Measurements from ENCODE around the gene CACNA1D. TPM values are rescaled to one million over a fixed set of nuclear protein-coding genes. Genes with fewer than 3 reads are reported as not detected.

Gene CACNA1D
- total RNA-seq, 2 experiments from 2014 or later: not detected

DNA sequence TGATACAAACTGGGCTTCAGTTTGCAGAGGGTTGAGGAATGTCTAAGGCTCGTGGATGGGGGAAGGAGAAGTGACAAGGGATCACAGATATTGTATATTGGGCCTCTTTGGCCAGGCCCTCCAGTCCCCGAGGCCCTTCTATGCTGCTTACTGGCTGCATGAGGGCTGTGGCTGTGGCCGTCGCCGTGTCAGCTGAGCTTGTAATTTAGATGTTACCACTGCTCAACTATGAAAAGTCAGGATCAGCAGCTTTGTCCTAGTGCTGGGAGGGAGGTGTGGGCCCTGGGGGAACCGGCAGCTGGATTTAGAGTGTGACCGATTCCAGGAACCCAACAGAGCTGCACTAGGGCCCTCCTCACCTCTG lies 51.6 kb downstream of the CACNA1D start:
- CTCF ChIA-PET: no interaction called here

GRCh38 chr3:53547327-53547726 lies 52.9 kb downstream of the CACNA1D start:
- ChIA-PET POLR2A (no interaction called here), CTCF (no interaction called here)
- no peak for DNase-seq
- Mint-ChIP-seq H3K9me3 (no peaks in the 10 kb centered on the region), H3K27ac (no peak overlapping the region), H3K27me3 (peaks cover 5% of the 10 kb centered on the region), H3K4me1 (ENCODE audit: low read depth) (peaks cover 4% of the 10 kb centered on the region), H3K36me3 (ENCODE audit: low read depth) (no peaks in the 10 kb centered on the region), H3K4me3 (no peak overlapping the region)
- no peak for TF ChIP-seq CTCF (IDR thresholded peaks at IDR 0.05)
- ATAC-seq: no peak
- intact Hi-C loops (cut with micrococcal nuclease): no loop called here

More for the DNA sequence above, 51.6 kb downstream of the CACNA1D start:
- TF ChIP-seq CTCF (IDR thresholded peaks at IDR 0.05): no peak
- no peak overlapping the region for H3K27ac Mint-ChIP-seq
- intact Hi-C loops (cut with micrococcal nuclease): no loop called here
- H3K36me3 Mint-ChIP-seq (ENCODE audit: low read depth): no peaks in the 10 kb centered on the region
- no peaks in the 10 kb centered on the region for H3K9me3 Mint-ChIP-seq
- ATAC-seq (no peak), DNase-seq (no peak)
- no peak overlapping the region for H3K4me3 Mint-ChIP-seq
- POLR2A ChIA-PET: no interaction called here
- H3K4me1 Mint-ChIP-seq (ENCODE audit: low read depth): peaks cover 4% of the 10 kb centered on the region
- peaks cover 11% of the 10 kb centered on the region for H3K27me3 Mint-ChIP-seq

DNA sequence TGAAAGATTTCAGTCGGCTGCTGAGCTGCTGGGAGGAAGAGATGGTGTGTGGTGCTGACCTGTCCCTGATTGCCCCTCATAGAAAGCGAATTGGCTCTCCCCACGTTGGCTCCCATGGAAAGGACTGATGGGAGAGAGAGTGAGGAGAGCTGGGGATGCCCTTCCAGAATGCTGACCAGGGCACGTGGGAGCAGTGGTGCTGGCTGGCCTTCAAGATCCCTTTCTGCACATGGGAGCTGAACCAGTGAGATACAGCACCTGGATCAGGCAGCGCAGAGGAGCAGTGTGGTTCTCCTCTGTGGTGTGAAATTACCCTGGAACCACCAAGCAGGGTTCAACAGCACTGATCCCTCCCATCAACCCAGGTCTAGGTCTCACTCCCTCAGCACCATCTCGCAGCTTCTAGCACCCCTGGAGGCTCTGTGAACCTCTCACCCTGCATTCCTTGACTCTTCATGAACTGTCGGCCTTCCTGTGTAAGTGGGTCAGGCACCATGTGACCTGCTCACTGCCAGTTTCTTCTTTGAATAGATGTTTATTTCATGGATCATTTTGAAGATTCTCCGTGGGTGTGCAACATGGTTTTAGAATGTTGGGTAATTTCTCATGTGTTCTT lies 55.7 kb downstream of the CACNA1D start:
- ChIA-PET POLR2A (no interaction called here), CTCF (no interaction called here)
- no peak for ATAC-seq
- Mint-ChIP-seq H3K36me3 (ENCODE audit: low read depth) (no peaks in the 10 kb centered on the region), H3K4me1 (ENCODE audit: low read depth) (peaks cover under 1% of the 10 kb centered on the region), H3K4me3 (no peak overlapping the region), H3K27me3 (peaks cover 5% of the 10 kb centered on the region), H3K27ac (no peak overlapping the region), H3K9me3 (no peaks in the 10 kb centered on the region)
- DNase-seq: no peak
- intact Hi-C loops (cut with micrococcal nuclease): no loop called here
- no peak for TF ChIP-seq CTCF (IDR thresholded peaks at IDR 0.05)

- intact Hi-C loops (cut with micrococcal nuclease): no loop called here
- no peak overlapping the region for H3K27ac Mint-ChIP-seq
- ATAC-seq: no peak
- DNase-seq: no peak
- H3K36me3 Mint-ChIP-seq (ENCODE audit: low read depth): no peaks in the 10 kb centered on the region
- H3K4me1 Mint-ChIP-seq (ENCODE audit: low read depth): peaks cover 5% of the 10 kb centered on the region
- no peaks in the 10 kb centered on the region for H3K9me3 Mint-ChIP-seq
- ChIA-PET CTCF (no interaction called here), POLR2A (interaction anchor here (1.0 kb wide), 1 partner anchor 9 kb away, joined by 3 read pairs; no protein-coding TSS in a partner anchor)
- no peak overlapping the region for H3K4me3 Mint-ChIP-seq
- H3K27me3 Mint-ChIP-seq: peaks cover 1% of the 10 kb centered on the region
- no peak for TF ChIP-seq CTCF (IDR thresholded peaks at IDR 0.05)
These were observed 56.9 kb downstream of the CACNA1D start for GRCh38 chr3:53551324-53551723.

DNA sequence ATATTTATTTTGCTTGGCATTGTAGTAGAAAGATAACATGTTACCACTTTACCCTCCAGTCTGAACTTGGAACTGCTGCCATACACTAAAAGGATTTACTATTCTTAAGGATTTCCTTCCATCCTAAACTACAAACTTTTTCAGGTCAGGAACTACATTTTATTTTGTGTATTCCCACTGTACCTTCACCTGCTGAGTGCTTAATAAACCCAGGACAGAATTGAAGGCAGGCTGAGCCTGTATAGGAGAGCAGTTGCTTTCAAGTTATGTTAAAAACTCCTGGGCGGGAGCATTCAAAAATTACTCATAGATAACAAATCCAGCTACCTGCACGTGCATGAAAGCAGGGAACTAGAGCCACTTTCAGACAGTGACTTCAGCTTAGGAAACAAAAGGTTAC lies 58.3 kb downstream of the CACNA1D start:
- POLR2A ChIA-PET: no interaction called here

More for the DNA sequence above, 58.3 kb downstream of the CACNA1D start:
- CTCF ChIA-PET: no interaction called here
- no peaks in the 10 kb centered on the region for H3K36me3 Mint-ChIP-seq (ENCODE audit: low read depth)
- intact Hi-C loops (cut with micrococcal nuclease): no loop called here
- H3K27ac Mint-ChIP-seq: no peak overlapping the region
- H3K4me1 Mint-ChIP-seq (ENCODE audit: low read depth): peaks cover 5% of the 10 kb centered on the region
- H3K4me3 Mint-ChIP-seq: no peak overlapping the region
- TF ChIP-seq CTCF (IDR thresholded peaks at IDR 0.05): no peak
- H3K9me3 Mint-ChIP-seq: no peaks in the 10 kb centered on the region
- ATAC-seq (no peak), DNase-seq (no peak)
- peaks cover 5% of the 10 kb centered on the region for H3K27me3 Mint-ChIP-seq

Measured in activated CD8-positive, alpha-beta T cell treated with anti-CD3 and anti-CD28 coated beads for 36 hours (primary cell).